HG02981 (cell line): ENCODE data around the gene DENND2A.
A peak's percentile ranks its signal among the peaks of the same experiment; 100 is the strongest.
"Not testable (repeated sequence)": the region's sequence is repeated elsewhere in the genome, so short reads cannot be mapped to it uniquely, and the experiment has no call there.

Experiments
- ATAC-seq: cut with Tn5 transposase; IDR thresholded peaks from one replicate; pipeline ENCODE4 v1.9.1; 2021; ENCODE audit warnings: mild to moderate bottlenecking, moderate library complexity; ENCODE audit not compliant: unreplicated experiment

The DENND2A gene

GRCh38 chr7:140640727-140641523 is at the start of gene DENND2A:
Gene DENND2A, minus strand, starts transcription at chr7:140640813. Its CDS starts 38,416 bp downstream, at chr7:140602397.
- no peak for ATAC-seq

- no peak for ATAC-seq
Observed at GRCh38 chr7:140689199-140690152, 48.9 kb upstream of the DENND2A start.

GRCh38 chr7:140688341-140688740 is 47.7 kb upstream of the DENND2A start:
- ATAC-seq, result no peak

GRCh38 chr7:140686921-140687320 is 46.3 kb upstream of the DENND2A start:
- no peak for ATAC-seq

GRCh38 chr7:140685407-140686087 is 44.9 kb upstream of the DENND2A start:
- no peak for ATAC-seq

GRCh38 chr7:140684066-140684950 is 43.7 kb upstream of the DENND2A start:
- ATAC-seq, result no peak

- ATAC-seq, result no peak
Observed at GRCh38 chr7:140683657-140684056, 43.0 kb upstream of the DENND2A start.

GRCh38 chr7:140681766-140682165 is 41.2 kb upstream of the DENND2A start:
- ATAC-seq, result no peak

GRCh38 chr7:140680886-140681285 is 40.3 kb upstream of the DENND2A start:
- no peak for ATAC-seq

GRCh38 chr7:140679186-140679585 is 38.6 kb upstream of the DENND2A start:
- ATAC-seq, result no peak

- no peak for ATAC-seq
Observed at GRCh38 chr7:140678816-140679130, 38.2 kb upstream of the DENND2A start.

GRCh38 chr7:140678081-140678815 is 37.6 kb upstream of the DENND2A start:
- ATAC-seq, result no peak

GRCh38 chr7:140677496-140677895 is 36.9 kb upstream of the DENND2A start:
- no peak for ATAC-seq

GRCh38 chr7:140676956-140677355 is 36.3 kb upstream of the DENND2A start:
- ATAC-seq, result not testable (repeated sequence)

GRCh38 chr7:140676306-140676705 is 35.7 kb upstream of the DENND2A start:
- peak; percentile 47 for ATAC-seq

- ATAC-seq, result no peak
Observed at GRCh38 chr7:140675726-140676125, 35.1 kb upstream of the DENND2A start.

GRCh38 chr7:140674899-140675701 is 34.5 kb upstream of the DENND2A start:
- no peak for ATAC-seq

GRCh38 chr7:140674356-140674800 is 33.8 kb upstream of the DENND2A start:
- ATAC-seq, result peak; percentile 35

GRCh38 chr7:140673774-140674155 is 33.2 kb upstream of the DENND2A start:
- no peak for ATAC-seq
